BE2C (cell line): ENCODE results near the gene CBX4. TPM values are rescaled to one million over a fixed set of nuclear protein-coding genes. Genes with fewer than 3 reads are reported as not detected.
A peak's percentile ranks its signal among the peaks of the same experiment; 100 is the strongest.

Experiments used
- DNase-seq: peaks from one replicate; pipeline ENCODE4 v3.0.0-alpha.2; 2020
- H3K27me3 ChIP-seq: fragments of 250-450 bp; sonication (Bioruptor Pico); 2 replicates; pipeline ENCODE4 v1.5.1; 2020; ENCODE audit warnings: mild to moderate bottlenecking
- H3K36me3 ChIP-seq: fragments of 250-450 bp; sonication (Bioruptor Pico); 2 replicates; pipeline ENCODE4 v1.5.1; 2020; ENCODE audit warnings: mild to moderate bottlenecking
- H3K4me1 ChIP-seq: fragments of 250-450 bp; sonication (Bioruptor Pico); 2 replicates; pipeline ENCODE4 v1.5.1; 2020
- H3K4me3 ChIP-seq: 2 replicates; pipeline ENCODE4 v1.5.1; 2011; ENCODE audit warnings: low read depth, low read length
- H3K9me3 ChIP-seq: fragments of 250-450 bp; sonication (Bioruptor Pico); 2 replicates; pipeline ENCODE4 v1.5.1; 2020
- CTCF ChIP-seq: IDR thresholded peaks from 2 replicates; pipeline ENCODE4 v1.5.1; 2012; ENCODE audit warnings: mild to moderate bottlenecking, low read depth, low read length
- polyA plus RNA-seq: library from polyadenylated mRNA; unstranded; fragments of >200 nt; gene quantifications from one replicate; pipeline ENCODE4 v1.2.1, GENCODE V29; 2012; ENCODE audit warnings: low read depth, missing spikeins; ENCODE audit not compliant: insufficient read length, insufficient read depth

The CBX4 gene
- 226 TPM for polyA plus RNA-seq

- peak within 1 kb of the TSS; percentile 84 for H3K4me3 ChIP-seq
- H3K27me3 ChIP-seq: peaks cover 49% of the 10 kb centered on the region
Measured at GRCh38 chr17:79839356-79840268, at the start of gene CBX4. Gene CBX4, minus strand, starts transcription at chr17:79839440. Its CDS starts 189 bp downstream, at chr17:79839251.

GRCh38 chr17:79888009-79888540 is 48.8 kb upstream of the CBX4 start:
- H3K4me3 ChIP-seq: no peak overlapping the region
- DNase-seq: no peak
- no peaks in the 10 kb centered on the region for H3K36me3 ChIP-seq
- H3K4me1 ChIP-seq: peaks cover 10% of the 10 kb centered on the region
- TF ChIP-seq CTCF: no peak
- no peaks in the 10 kb centered on the region for H3K9me3 ChIP-seq
- no peaks in the 10 kb centered on the region for H3K27me3 ChIP-seq

More at GRCh38 chr17:79839356-79840268, at the start of gene CBX4:
- H3K36me3 ChIP-seq: peaks cover 9% of the 10 kb centered on the region
- peaks cover 3% of the 10 kb centered on the region; the same call in 1 of the 2 replicates for H3K9me3 ChIP-seq
- peak; percentile 96 for DNase-seq
- peak; percentile 46 for TF ChIP-seq CTCF
- peaks cover 13% of the 10 kb centered on the region for H3K4me1 ChIP-seq

GRCh38 chr17:79887451-79887991 is 48.3 kb upstream of the CBX4 start:
- Histone ChIP-seq H3K9me3 (no peaks in the 10 kb centered on the region), H3K36me3 (no peaks in the 10 kb centered on the region), H3K27me3 (no peaks in the 10 kb centered on the region), H3K4me3 (no peak overlapping the region), H3K4me1 (peaks cover 10% of the 10 kb centered on the region)
- TF ChIP-seq CTCF: no peak
- no peak for DNase-seq

GRCh38 chr17:79883202-79883601 is 44.0 kb upstream of the CBX4 start:
- no peak for DNase-seq
- Histone ChIP-seq H3K9me3 (no peaks in the 10 kb centered on the region), H3K36me3 (no peaks in the 10 kb centered on the region), H3K27me3 (no peaks in the 10 kb centered on the region), H3K4me3 (no peak overlapping the region), H3K4me1 (no peaks in the 10 kb centered on the region; the same call in 1 of the 2 replicates)
- no peak for TF ChIP-seq CTCF

- Histone ChIP-seq H3K9me3 (no peaks in the 10 kb centered on the region), H3K27me3 (no peaks in the 10 kb centered on the region), H3K4me1 (no peaks in the 10 kb centered on the region), H3K4me3 (no peak overlapping the region), H3K36me3 (no peaks in the 10 kb centered on the region)
- no peak for DNase-seq
- no peak for TF ChIP-seq CTCF
Measured at GRCh38 chr17:79878329-79878947, 39.2 kb upstream of the CBX4 start.
